Activated naive CD8-positive, alpha-beta T cell treated with anti-CD3 and anti-CD28 coated beads, Interleukin-2, amount 10 ng/mL, durations not matched to agents 7 days and 5 days (primary cell): ENCODE results near the gene GNA12. TPM values are rescaled to one million over a fixed set of nuclear protein-coding genes. Genes with fewer than 3 reads are reported as not detected.
"Not testable (repeated sequence)": the region's sequence is repeated elsewhere in the genome, so short reads cannot be mapped to it uniquely, and the experiment has no call there.

ENCODE experiments used
- ATAC-seq: fragments of 150-1000 bp; cut with Tn5 transposase; one replicate; pipeline ENCODE4 v1.10.0; 2021; ENCODE audit warnings: low read depth, moderate library complexity
- POLR2A ChIA-PET: fragments of 350-600 bp; sonication (Branson Sonifier 250); formaldehyde crosslinking; loops from one replicate; lab custom pipeline; 2021; ENCODE audit warnings: antibody characterized with exemption; lab: Charles Lee
- DNase-seq: peaks from one replicate; pipeline ENCODE4 v3.0.0; 2021
- H3K27ac Mint-ChIP-seq: one replicate; pipeline ENCODE4 v1.8.0; 2022; ENCODE audit warnings: mild to moderate bottlenecking, mixed read lengths
- H3K27me3 Mint-ChIP-seq: one replicate; pipeline ENCODE4 v1.8.0; 2022; ENCODE audit warnings: mild to moderate bottlenecking, moderate library complexity, mixed read lengths
- H3K36me3 Mint-ChIP-seq: one replicate; pipeline ENCODE4 v1.8.0; 2021; ENCODE audit warnings: mild to moderate bottlenecking, mixed read lengths
- H3K4me1 Mint-ChIP-seq: one replicate; pipeline ENCODE4 v1.8.0; 2021; ENCODE audit warnings: mixed read lengths
- H3K4me3 Mint-ChIP-seq: one replicate; pipeline ENCODE4 v1.8.0; 2022; ENCODE audit warnings: mild to moderate bottlenecking, moderate library complexity, mixed read lengths
- H3K9me3 Mint-ChIP-seq: one replicate; pipeline ENCODE4 v1.8.0; 2021; ENCODE audit warnings: mixed read lengths
- total RNA-seq, 2 experiments: library from RNA; stranded (reverse); gene quantifications; one replicate each; pipeline ENCODE4 v1.2.3, GENCODE V29; 2021

GNA12 gene
- total RNA-seq, 2 experiments from 2014 or later: 14.5 to 17.4 TPM

- no peak overlapping the region for H3K27ac Mint-ChIP-seq
- H3K4me3 Mint-ChIP-seq: no peak overlapping the region
- DNase-seq: no peak
- POLR2A ChIA-PET: interaction anchor here (0.5 to 5.8 kb wide), 4 partner anchors 9 to 79 kb away, joined by 3 to 45 read pairs (median 10); no protein-coding TSS in a partner anchor
- no peaks in the 10 kb centered on the region for H3K9me3 Mint-ChIP-seq
- peaks cover 17% of the 10 kb centered on the region for H3K4me1 Mint-ChIP-seq
- ATAC-seq: no peak
- H3K27me3 Mint-ChIP-seq: peaks cover 58% of the 10 kb centered on the region
- peaks cover 1% of the 10 kb centered on the region for H3K36me3 Mint-ChIP-seq
These were observed 135.4 kb downstream of the GNA12 start for GRCh38 chr7:2708547-2709310.

- no peak for DNase-seq
- POLR2A ChIA-PET: interaction anchor here (5.8 kb wide), 1 partner anchor 8 kb away, joined by 45 read pairs; no protein-coding TSS in a partner anchor
- Mint-ChIP-seq H3K9me3 (no peaks in the 10 kb centered on the region), H3K4me3 (no peak overlapping the region), H3K36me3 (no peaks in the 10 kb centered on the region), H3K4me1 (peaks cover 15% of the 10 kb centered on the region), H3K27ac (no peak overlapping the region), H3K27me3 (peaks cover 55% of the 10 kb centered on the region)
- no peak for ATAC-seq
These were observed 136.1 kb downstream of the GNA12 start for GRCh38 chr7:2708041-2708440.

GRCh38 chr7:2707481-2707880, 136.6 kb downstream of the GNA12 start:
- H3K36me3 Mint-ChIP-seq: no peaks in the 10 kb centered on the region
- no peak for DNase-seq
- no peaks in the 10 kb centered on the region for H3K9me3 Mint-ChIP-seq
- H3K4me3 Mint-ChIP-seq: no peak overlapping the region
- POLR2A ChIA-PET: interaction anchor here (5.8 kb wide), 1 partner anchor 7 kb away, joined by 45 read pairs; no protein-coding TSS in a partner anchor
- H3K27me3 Mint-ChIP-seq: peaks cover 54% of the 10 kb centered on the region
- H3K27ac Mint-ChIP-seq: no peak overlapping the region
- ATAC-seq: no peak
- peaks cover 15% of the 10 kb centered on the region for H3K4me1 Mint-ChIP-seq

- ATAC-seq (no peak), DNase-seq (no peak)
- Mint-ChIP-seq H3K36me3 (no peaks in the 10 kb centered on the region), H3K27ac (no peak overlapping the region), H3K4me3 (no peak overlapping the region), H3K4me1 (peaks cover 15% of the 10 kb centered on the region), H3K9me3 (no peaks in the 10 kb centered on the region), H3K27me3 (peaks cover 58% of the 10 kb centered on the region)
- POLR2A ChIA-PET: no interaction called here
These were observed 137.4 kb downstream of the GNA12 start for GRCh38 chr7:2706685-2707126.

- no peak for DNase-seq
- H3K4me1 Mint-ChIP-seq: peaks cover 8% of the 10 kb centered on the region
- ATAC-seq: no peak
- POLR2A ChIA-PET: no interaction called here
- H3K36me3 Mint-ChIP-seq: no peaks in the 10 kb centered on the region
- H3K27me3 Mint-ChIP-seq: peaks cover 62% of the 10 kb centered on the region
- H3K27ac Mint-ChIP-seq: no peak overlapping the region
- H3K4me3 Mint-ChIP-seq: no peak overlapping the region
- H3K9me3 Mint-ChIP-seq: no peaks in the 10 kb centered on the region
These were observed 138.6 kb downstream of the GNA12 start for GRCh38 chr7:2705371-2706096.

GRCh38 chr7:2702594-2702957, 141.5 kb downstream of the GNA12 start:
- no peak for ATAC-seq
- DNase-seq: no peak
- H3K4me3 Mint-ChIP-seq: no peak overlapping the region
- no peaks in the 10 kb centered on the region for H3K36me3 Mint-ChIP-seq
- no peak overlapping the region for H3K27ac Mint-ChIP-seq
- POLR2A ChIA-PET: interaction anchor here (1.0 kb wide), 1 partner anchor 9 kb away, joined by 4 read pairs; no protein-coding TSS in a partner anchor
- no peaks in the 10 kb centered on the region for H3K9me3 Mint-ChIP-seq
- H3K4me1 Mint-ChIP-seq: peaks cover 23% of the 10 kb centered on the region
- peaks cover 56% of the 10 kb centered on the region for H3K27me3 Mint-ChIP-seq

DNA sequence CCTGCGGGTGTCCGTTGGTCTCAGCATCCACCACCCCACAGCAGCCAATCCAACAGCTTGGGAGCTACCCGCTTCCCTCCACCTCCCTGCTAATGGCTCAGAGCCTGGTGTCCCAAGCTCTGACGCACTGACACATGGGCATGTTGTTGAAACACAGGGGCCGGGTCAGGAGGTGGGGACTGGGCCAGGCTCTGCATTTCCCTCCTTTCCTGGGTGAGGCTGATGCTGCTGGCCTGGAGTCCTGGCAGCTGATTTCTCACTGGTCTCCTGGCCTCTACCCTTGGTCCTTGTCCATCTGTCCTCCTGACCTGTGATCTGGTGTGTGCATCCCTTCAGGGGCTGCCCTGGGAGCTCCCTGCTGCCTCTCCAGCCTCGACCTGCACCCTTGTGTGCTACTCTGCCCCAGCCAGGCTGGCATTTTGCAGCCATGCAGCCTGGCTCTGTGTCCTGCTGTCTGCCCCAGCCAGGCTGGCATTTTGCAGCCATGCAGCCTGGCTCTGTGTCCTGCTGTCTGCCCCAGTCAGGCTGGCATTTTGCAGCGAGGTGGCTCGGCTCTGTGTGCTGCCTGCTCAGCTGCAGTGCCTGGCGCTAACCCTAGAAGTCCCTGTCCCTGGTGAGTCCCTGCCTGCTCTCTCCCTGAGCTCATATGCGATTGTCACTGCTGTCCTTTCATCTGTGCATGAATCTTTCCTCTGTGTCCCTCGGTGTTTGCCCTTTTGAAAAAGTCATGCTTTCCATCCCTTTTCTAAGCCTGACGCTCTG, 142.1 kb downstream of the GNA12 start:
- POLR2A ChIA-PET: interaction anchor here (1.0 to 4.0 kb wide), 2 partner anchors 8 to 9 kb away, joined by 4 to 45 read pairs; no protein-coding TSS in a partner anchor
- no peak overlapping the region for H3K27ac Mint-ChIP-seq

DNA sequence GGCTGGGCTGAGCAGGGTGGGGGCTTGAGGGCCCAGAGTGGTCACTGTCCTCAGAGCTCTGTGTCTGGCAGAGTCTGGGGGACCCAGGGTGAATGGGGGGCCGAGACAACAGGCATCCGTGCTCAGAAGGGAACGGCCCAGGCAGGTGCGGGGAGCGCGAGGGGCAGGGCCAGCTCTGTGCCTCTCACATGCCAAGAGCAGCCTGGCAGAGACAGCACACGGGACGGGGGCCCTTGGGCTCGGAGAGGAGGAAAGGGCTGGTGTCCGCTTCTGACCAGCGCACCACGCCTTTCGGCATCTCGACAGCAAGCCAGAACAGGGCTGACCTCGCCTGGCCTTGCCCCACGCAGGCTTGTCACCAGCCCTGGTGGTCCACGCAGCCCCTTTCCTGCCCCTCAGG, 142.7 kb downstream of the GNA12 start:
- no peak for DNase-seq
- Mint-ChIP-seq H3K4me3 (no peak overlapping the region), H3K9me3 (no peaks in the 10 kb centered on the region), H3K4me1 (peaks cover 26% of the 10 kb centered on the region), H3K27ac (no peak overlapping the region), H3K27me3 (peaks cover 49% of the 10 kb centered on the region), H3K36me3 (no peaks in the 10 kb centered on the region)
- POLR2A ChIA-PET: interaction anchor here (4.0 kb wide), 1 partner anchor 8 kb away, joined by 45 read pairs; no protein-coding TSS in a partner anchor
- no peak for ATAC-seq

More for the DNA sequence above, 142.1 kb downstream of the GNA12 start:
- Mint-ChIP-seq H3K4me3 (no peak overlapping the region), H3K36me3 (no peaks in the 10 kb centered on the region), H3K9me3 (no peaks in the 10 kb centered on the region), H3K27me3 (peaks cover 55% of the 10 kb centered on the region), H3K4me1 (peaks cover 26% of the 10 kb centered on the region)
- DNase-seq (no peak), ATAC-seq (no peak)

GRCh38 chr7:2700141-2700850, 143.8 kb downstream of the GNA12 start:
- ATAC-seq (no peak), DNase-seq (no peak)
- POLR2A ChIA-PET: interaction anchor here (4.0 kb wide), 1 partner anchor 10 kb away, joined by 45 read pairs; no protein-coding TSS in a partner anchor
- peak overlapping the region; percentile 5 for H3K4me3 Mint-ChIP-seq
- peaks cover 46% of the 10 kb centered on the region for H3K27me3 Mint-ChIP-seq
- no peaks in the 10 kb centered on the region for H3K9me3 Mint-ChIP-seq
- H3K36me3 Mint-ChIP-seq: no peaks in the 10 kb centered on the region
- H3K27ac Mint-ChIP-seq: no peak overlapping the region
- H3K4me1 Mint-ChIP-seq: peaks cover 26% of the 10 kb centered on the region

DNA sequence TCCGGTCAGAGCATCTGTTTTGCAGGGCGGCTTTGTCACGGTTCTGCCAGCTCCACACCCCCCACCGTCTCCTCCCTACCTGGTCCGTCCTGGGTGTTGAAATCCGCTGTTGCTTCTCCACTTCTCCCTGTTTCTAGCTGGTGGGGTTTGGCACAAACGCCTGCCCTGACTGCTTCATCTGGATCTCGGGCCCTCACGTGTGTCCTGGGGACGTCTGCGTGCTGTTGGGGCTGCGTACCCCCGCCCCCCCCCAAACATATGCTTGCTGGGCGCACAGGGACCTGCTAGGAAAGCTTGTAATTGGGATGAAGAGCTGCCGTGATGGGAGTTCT, 144.9 kb downstream of the GNA12 start:
- peak overlapping the region; percentile 63 for H3K4me3 Mint-ChIP-seq
- no peaks in the 10 kb centered on the region for H3K9me3 Mint-ChIP-seq
- H3K27me3 Mint-ChIP-seq: peaks cover 39% of the 10 kb centered on the region
- no peak for DNase-seq
- no peak for ATAC-seq
- POLR2A ChIA-PET: interaction anchor here (0.5 to 4.0 kb wide), 14 partner anchors 9 to 345 kb away, joined by 3 to 45 read pairs (median 4); no protein-coding TSS in a partner anchor
- H3K4me1 Mint-ChIP-seq: peaks cover 26% of the 10 kb centered on the region
- H3K36me3 Mint-ChIP-seq: no peaks in the 10 kb centered on the region
- H3K27ac Mint-ChIP-seq: peak overlapping the region; percentile 83

- POLR2A ChIA-PET: interaction anchor here (0.5 to 4.0 kb wide), 14 partner anchors 9 to 345 kb away, joined by 3 to 45 read pairs (median 4); no protein-coding TSS in a partner anchor
- Mint-ChIP-seq H3K4me1 (peaks cover 26% of the 10 kb centered on the region), H3K36me3 (no peaks in the 10 kb centered on the region), H3K4me3 (peak overlapping the region; percentile 63), H3K9me3 (no peaks in the 10 kb centered on the region), H3K27me3 (peaks cover 36% of the 10 kb centered on the region), H3K27ac (peak overlapping the region; percentile 83)
- DNase-seq (peak; percentile 76), ATAC-seq (peak; percentile 95)
These were observed 145.4 kb downstream of the GNA12 start for GRCh38 chr7:2698581-2699288.

DNA sequence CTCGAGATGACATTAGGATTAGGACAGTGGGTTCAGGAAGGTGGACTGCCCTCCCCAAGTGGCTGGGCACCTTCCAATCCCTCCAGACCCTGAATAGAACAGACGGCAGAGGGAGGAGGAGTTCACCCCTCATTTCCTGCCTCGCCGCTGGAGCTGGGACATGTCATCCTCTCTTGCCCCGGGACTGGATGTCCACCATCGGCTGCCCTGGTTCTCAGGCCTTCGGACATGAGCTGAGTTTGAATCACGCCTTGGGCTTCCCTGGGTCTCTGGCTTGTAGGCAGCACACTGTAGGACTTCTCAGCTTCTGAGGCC, 150.0 kb downstream of the GNA12 start:
- H3K27ac Mint-ChIP-seq: not testable (repeated sequence)
- peaks cover 21% of the 10 kb centered on the region for H3K4me1 Mint-ChIP-seq

More for the DNA sequence above, 150.0 kb downstream of the GNA12 start:
- not testable (repeated sequence) for H3K9me3 Mint-ChIP-seq, H3K4me3 Mint-ChIP-seq, DNase-seq, ATAC-seq, H3K36me3 Mint-ChIP-seq
- H3K27me3 Mint-ChIP-seq: peaks cover 49% of the 10 kb centered on the region
- POLR2A ChIA-PET: interaction anchor here (1.6 kb wide), 1 partner anchor 63 kb away, joined by 3 read pairs; the partner anchor contains the start of gene TTYH3
